Caki2 (cell line): ENCODE results near the gene ZNF33A. TPM values are rescaled to one million over a fixed set of nuclear protein-coding genes. Genes with fewer than 3 reads are reported as not detected.
"Not testable (repeated sequence)": the region's sequence is repeated elsewhere in the genome, so short reads cannot be mapped to it uniquely, and the experiment has no call there.

ENCODE experiments used
- DNase-seq: peaks from one replicate; pipeline ENCODE4 v3.0.0-alpha.2; 2015; ENCODE audit warnings: low read depth
- in situ Hi-C: cut with HindIII; loops from 2 replicates; pipeline ENCODE4 v1.10.0; 2016; ENCODE audit warnings: low sequenced_read_pairs, low pct_unique_long_range_greater_than_20kb, mixed read lengths
- total RNA-seq: library from RNA; depleted of rRNA; stranded (reverse); fragments of >200 nt; shearing (Covaris generic); gene quantifications from 2 replicates; pipeline ENCODE4 v1.2.3, GENCODE V29; 2014; ENCODE audit warnings: low replicate concordance

ZNF33A gene
- total RNA-seq, 1 experiment from 2014 or later, result 6.4 TPM

DNA sequence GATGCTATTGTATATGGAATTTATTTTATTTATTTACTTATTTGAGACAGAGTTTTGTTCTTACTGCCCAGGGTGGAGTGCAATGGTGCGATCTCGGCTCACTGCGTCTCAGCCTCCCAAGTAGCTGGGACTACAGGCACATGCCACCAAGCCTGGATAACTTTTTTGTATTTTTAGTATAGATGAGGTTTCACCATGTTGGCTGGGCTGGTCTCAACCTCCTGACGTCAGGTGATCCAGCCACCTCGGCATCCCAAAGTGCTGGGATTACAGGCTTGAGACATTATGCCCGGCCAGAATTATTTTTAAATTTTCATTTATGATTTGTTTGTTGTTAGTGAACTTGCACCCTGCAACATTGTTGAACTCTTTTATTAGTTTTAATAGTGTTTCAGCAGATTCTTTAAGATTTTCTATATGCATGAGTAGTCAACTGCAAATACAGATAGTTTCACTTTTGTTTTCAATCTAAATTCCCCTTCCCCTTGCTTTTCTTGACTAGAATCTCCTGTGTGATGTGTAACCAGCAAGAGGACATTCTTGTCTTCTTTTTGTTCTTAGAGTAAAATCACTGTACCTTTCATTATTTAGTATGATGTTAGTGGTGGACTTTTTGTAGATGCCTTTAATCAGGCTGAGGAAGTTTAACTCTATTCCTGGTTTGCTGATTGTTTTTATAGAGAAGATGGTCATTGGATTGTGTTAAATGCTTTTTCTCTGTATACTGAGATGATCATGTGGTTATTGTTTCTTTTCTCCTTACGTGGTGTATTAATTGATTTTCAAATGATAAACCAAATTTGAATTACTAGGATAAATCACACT, 27.8 kb downstream of the ZNF33A start:
- peak; percentile 41 for DNase-seq
- in situ Hi-C loops, result no loop called here

GRCh38 chr10:38038932-38039245, 28.4 kb downstream of the ZNF33A start:
- in situ Hi-C loops, result no loop called here
- no peak for DNase-seq

GRCh38 chr10:38043516-38043915, 33.0 kb downstream of the ZNF33A start:
- DNase-seq, result no peak
- in situ Hi-C loops, result no loop called here

- in situ Hi-C loops, result no loop called here
- no peak for DNase-seq
Measured at GRCh38 chr10:38045129-38045528, 34.7 kb downstream of the ZNF33A start.

GRCh38 chr10:38047666-38048065, 37.2 kb downstream of the ZNF33A start:
- in situ Hi-C loops, result no loop called here
- no peak for DNase-seq

- in situ Hi-C loops, result no loop called here
- DNase-seq, result no peak
Measured at GRCh38 chr10:38050212-38050611, 39.7 kb downstream of the ZNF33A start.

DNA sequence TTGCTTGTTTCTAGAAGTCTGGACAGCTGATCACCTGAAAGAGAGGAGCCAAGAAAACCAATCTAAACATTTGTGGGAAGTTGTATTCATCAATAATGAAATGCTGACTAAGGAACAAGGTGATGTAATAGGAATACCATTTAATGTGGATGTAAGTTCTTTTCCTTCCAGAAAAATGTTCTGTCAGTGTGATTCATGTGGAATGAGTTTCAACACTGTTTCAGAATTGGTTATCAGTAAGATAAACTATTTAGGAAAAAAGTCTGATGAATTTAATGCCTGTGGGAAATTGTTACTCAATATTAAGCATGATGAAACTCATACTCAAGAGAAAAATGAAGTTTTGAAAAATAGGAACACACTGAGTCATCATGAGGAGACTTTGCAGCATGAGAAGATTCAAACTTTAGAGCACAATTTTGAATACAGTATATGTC, 43.9 kb downstream of the ZNF33A start:
- no peak for DNase-seq
- in situ Hi-C loops, result no loop called here

DNA sequence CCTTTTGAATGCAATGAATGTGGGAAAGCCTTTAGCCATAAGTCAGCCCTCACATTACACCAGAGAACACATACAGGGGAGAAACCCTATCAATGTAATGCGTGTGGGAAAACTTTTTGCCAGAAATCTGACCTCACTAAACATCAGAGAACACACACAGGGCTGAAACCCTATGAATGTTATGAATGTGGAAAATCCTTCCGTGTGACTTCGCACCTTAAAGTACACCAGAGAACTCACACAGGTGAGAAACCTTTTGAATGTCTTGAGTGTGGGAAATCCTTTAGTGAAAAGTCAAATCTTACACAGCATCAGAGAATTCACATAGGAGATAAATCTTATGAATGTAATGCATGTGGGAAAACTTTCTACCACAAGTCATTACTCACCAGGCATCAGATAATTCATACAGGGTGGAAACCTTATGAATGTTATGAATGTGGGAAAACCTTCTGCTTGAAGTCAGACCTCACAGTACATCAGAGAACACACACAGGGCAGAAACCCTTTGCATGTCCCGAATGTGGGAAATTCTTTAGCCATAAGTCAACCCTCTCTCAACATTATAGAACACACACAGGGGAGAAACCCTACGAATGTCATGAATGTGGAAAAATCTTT, 44.9 kb downstream of the ZNF33A start:
- peak; percentile 33 for DNase-seq
- in situ Hi-C loops, result not testable (repeated sequence)

GRCh38 chr10:38069663-38070062, 59.2 kb downstream of the ZNF33A start:
- in situ Hi-C loops, result not testable (repeated sequence)
- peak; percentile 6 for DNase-seq

- DNase-seq, result no peak
- in situ Hi-C loops, result no loop called here
Measured at GRCh38 chr10:38070501-38070900, 60.0 kb downstream of the ZNF33A start.

DNA sequence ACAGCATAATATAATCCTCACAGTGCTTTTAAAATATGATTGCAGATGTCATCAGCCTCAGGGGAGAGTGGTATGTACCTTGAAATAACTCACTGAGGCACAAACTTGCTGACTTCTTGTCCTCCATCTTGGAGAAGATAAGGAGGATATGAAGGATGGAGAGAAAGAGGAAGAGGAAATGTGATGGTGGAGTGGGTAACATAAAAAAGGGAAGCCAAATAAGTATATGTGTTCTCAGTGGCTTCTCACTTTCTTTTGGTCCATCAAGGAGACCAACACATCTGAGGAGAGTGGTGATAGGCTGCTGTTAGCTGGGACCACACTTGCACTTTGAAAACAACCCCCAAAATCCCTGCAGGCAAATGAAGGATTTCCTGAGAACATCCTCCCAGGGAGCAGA, 62.1 kb downstream of the ZNF33A start:
- in situ Hi-C loops, result no loop called here
- no peak for DNase-seq

GRCh38 chr10:38076687-38077086, 66.2 kb downstream of the ZNF33A start:
- in situ Hi-C loops, result no loop called here
- DNase-seq, result no peak

GRCh38 chr10:38093318-38093717, 82.8 kb downstream of the ZNF33A start:
- DNase-seq, in situ Hi-C loops: not testable (repeated sequence)

DNA sequence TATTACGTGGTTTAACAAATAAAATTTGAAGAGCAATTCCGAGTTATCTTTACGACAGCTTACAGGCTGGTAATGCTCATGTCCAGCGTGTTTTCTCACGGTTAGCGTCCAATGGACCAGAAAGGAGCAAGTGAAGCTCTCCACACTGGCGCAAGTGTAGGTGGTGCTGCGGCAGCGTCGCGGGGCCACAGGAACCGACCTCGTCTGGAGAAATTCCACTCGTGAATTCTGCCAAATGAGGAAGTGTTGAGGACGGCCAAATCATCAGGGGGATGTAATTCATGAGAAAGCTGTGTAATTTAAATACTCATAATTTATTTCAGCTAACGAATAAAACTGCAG, 83.3 kb downstream of the ZNF33A start:
- in situ Hi-C loops, result no loop called here

GRCh38 chr10:38094158-38094926, 83.9 kb downstream of the ZNF33A start, which contains the start of gene ZNF37A:
ZNF37A (plus strand) TSS chr10:38094337; CDS start chr10:38096618, 2,281 bp downstream.
- in situ Hi-C loops, result no loop called here
- peak; percentile 93 for DNase-seq

More for the DNA sequence above, 83.3 kb downstream of the ZNF33A start:
- no peak for DNase-seq

DNA sequence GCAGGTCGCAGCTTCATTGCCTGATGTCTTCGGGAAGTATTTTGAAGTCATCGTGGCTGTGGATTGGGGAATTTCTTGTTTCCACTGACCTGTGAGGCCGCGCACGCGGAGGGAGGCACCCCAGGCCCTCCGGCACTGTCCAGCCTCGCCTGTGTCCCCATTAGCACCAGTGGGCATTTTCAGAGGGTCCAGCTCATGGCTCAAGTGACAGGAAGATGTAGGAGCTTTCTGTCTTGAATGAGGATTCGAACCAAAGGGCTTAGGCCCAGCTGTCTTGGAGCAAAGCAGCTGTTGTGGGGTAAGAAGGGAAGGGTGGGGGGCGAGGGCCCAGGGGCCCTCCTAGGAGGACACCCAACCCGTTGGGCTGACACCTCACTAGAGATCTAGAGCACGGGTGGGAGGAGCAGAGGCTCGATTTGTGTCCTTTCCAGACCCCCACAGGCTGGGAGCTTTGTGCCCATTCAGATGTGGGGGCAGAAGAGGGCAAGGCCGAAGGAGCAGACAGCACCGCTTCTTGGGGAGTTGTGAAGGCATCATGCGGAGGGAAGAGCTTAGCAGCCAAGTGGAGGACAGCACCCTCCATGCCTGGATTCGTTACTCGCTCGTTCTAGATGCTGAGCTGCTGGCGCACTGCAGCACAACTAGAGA, 84.6 kb downstream of the ZNF33A start:
- no peak for DNase-seq
- in situ Hi-C loops, result no loop called here

DNA sequence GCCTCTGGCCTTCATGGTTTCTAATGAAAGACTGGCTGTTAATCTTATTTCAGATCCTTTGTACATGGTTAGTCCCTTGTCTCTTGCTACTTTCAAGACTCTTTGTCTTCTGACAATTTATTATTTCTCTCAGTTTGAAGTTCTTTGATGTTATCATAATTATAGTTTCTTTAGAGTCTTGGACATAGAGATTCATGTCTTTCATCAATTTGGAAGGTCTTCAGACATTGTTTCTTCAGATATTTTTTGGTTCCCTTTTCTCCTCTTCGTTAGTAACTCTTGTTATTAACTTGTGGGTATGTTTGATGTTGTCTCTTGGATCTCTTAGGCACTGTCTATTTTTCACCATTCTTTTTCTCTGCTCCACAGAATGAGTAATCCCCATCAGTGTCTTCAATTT, 92.4 kb downstream of the ZNF33A start:
- peak; percentile 19 for DNase-seq
- in situ Hi-C loops, result no loop called here

- in situ Hi-C loops, result no loop called here
- no peak for DNase-seq
Measured at GRCh38 chr10:38103756-38104155, 93.3 kb downstream of the ZNF33A start.

- in situ Hi-C loops, result no loop called here
- DNase-seq, result no peak
Measured at GRCh38 chr10:38112159-38112558, 101.7 kb downstream of the ZNF33A start.
